Gastroesophageal sphincter (tissue), 4 donors: Measurements from ENCODE around the gene TP63. TPM values are rescaled to one million over a fixed set of nuclear protein-coding genes. Genes with fewer than 3 reads are reported as not detected.

ENCODE experiments used
- ATAC-seq: fragments of 150-250 bp; one replicate; pipeline ENCODE4 v1.9.1; 2016; ENCODE audit warnings: mild to moderate bottlenecking, moderate library complexity
- H3K27ac ChIP-seq, 4 donors: fragments of 200-600 bp; sonication (generic) in 3 of 4; 1 replicate in 3 of 4; 2 replicates in 1 of 4; pipeline ENCODE4 v1.5.1; 2016 to 2019
- H3K27me3 ChIP-seq: fragments of 200-600 bp; sonication (generic); one replicate; pipeline ENCODE4 v1.5.1; 2019
- H3K36me3 ChIP-seq, 2 donors: fragments of 200-600 bp; sonication (generic); one replicate each; pipeline ENCODE4 v1.5.1; 2019; ENCODE audit warnings: control low read depth in 1 of 2
- H3K4me1 ChIP-seq, 3 donors: fragments of 200-600 bp; sonication (generic); 1 replicate in 2 of 3; 2 replicates in 1 of 3; pipeline ENCODE4 v1.5.1; 2016 to 2019; ENCODE audit warnings: control low read depth in 2 of 3
- H3K4me3 ChIP-seq, 2 donors: fragments of 200-600 bp; sonication (generic); one replicate each; pipeline ENCODE4 v1.5.1; 2019; ENCODE audit warnings: mild to moderate bottlenecking in 1 of 2, moderate library complexity in 1 of 2
- H3K9me3 ChIP-seq, 3 donors: fragments of 200-600 bp; sonication (generic); one replicate each; pipeline ENCODE4 v1.5.1; 2017 to 2019; ENCODE audit warnings: control low read depth in 2 of 3
- EP300 ChIP-seq: sonication (generic); formaldehyde crosslinking; IDR thresholded peaks from one replicate; pipeline ENCODE4 v1.6.1; 2017; ENCODE audit warnings: antibody characterized with exemption, mild to moderate bottlenecking
- POLR2A ChIP-seq, 2 donors: fragments of 450-650 bp; IDR thresholded peaks; one replicate each; pipeline ENCODE4 v1.6.1; 2017; ENCODE audit warnings: antibody characterized with exemption in 2 of 2, mild to moderate bottlenecking in 2 of 2, moderate library complexity in 1 of 2
- POLR2AphosphoS5 ChIP-seq: sonication (generic); formaldehyde crosslinking; IDR thresholded peaks from one replicate; pipeline ENCODE4 v1.6.1; 2017; ENCODE audit warnings: antibody characterized with exemption
- WGBS, 2 donors: methylation state at CpG; one replicate each; pipeline ENCODE4 v1.1.5; 2018; ENCODE audit warnings: low coverage in 1 of 2; 5-methylcytosine and 5-hydroxymethylcytosine counted together
- total RNA-seq, 4 donors: library from RNA; depleted of rRNA; stranded (reverse); fragments of >200 nt; gene quantifications; one replicate each; pipeline ENCODE4 v1.1.0, GENCODE V29; 2016
- TF ChIP-seq, protein P1 (sequence below), 4 experiments: fragments of 200-600 bp in 2 of 4; fragments of 450-650 bp in 2 of 4; sonication (generic) in 1 of 4; IDR thresholded peaks; one replicate each; pipeline ENCODE4 v1.5.1; 2017 to 2019; ENCODE audit warnings: antibody characterized with exemption in 4 of 4, mild to moderate bottlenecking in 2 of 4, moderate library complexity in 2 of 4

The TP63 gene
- total RNA-seq, 4 donors from 2014 or later = 0.13 to 7.4 (median 3.4) TPM; not detected in 1

DNA sequence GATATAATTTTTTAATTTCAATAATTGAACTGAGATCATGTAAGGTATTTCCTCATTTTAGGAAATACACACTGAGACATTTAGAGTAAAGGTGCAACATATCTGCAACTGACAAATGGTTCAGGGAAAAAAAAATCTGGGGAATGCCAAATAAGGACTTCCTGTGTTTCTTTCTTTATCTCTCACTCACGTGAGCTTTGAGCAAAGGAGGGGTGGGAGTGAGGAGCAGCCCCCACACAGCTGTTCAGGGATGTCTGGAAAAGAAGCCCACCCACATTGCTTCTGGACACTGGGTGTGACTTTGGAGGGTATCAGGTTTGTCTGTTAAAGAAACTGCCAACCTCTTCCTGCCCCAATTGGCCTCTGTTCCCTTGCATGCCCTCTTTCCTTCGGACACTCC, 5.6 kb upstream of the TP63 start:
- TF ChIP-seq POLR2A (IDR thresholded peaks at IDR 0.05) = no peak
- TF ChIP-seq, protein P1, sequence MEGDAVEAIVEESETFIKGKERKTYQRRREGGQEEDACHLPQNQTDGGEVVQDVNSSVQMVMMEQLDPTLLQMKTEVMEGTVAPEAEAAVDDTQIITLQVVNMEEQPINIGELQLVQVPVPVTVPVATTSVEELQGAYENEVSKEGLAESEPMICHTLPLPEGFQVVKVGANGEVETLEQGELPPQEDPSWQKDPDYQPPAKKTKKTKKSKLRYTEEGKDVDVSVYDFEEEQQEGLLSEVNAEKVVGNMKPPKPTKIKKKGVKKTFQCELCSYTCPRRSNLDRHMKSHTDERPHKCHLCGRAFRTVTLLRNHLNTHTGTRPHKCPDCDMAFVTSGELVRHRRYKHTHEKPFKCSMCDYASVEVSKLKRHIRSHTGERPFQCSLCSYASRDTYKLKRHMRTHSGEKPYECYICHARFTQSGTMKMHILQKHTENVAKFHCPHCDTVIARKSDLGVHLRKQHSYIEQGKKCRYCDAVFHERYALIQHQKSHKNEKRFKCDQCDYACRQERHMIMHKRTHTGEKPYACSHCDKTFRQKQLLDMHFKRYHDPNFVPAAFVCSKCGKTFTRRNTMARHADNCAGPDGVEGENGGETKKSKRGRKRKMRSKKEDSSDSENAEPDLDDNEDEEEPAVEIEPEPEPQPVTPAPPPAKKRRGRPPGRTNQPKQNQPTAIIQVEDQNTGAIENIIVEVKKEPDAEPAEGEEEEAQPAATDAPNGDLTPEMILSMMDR (IDR thresholded peaks at IDR 0.05) = no peak
- TF ChIP-seq EP300 = no peak
- no peak for TF ChIP-seq POLR2AphosphoS5
- Histone ChIP-seq H3K27ac (no peak overlapping the region), H3K36me3 (no peaks in the 10 kb centered on the region), H3K4me1 (peaks cover 0 to 6% (median 0%) of the 10 kb centered on the region in 3 donors), H3K9me3 (no peaks in the 10 kb centered on the region), H3K27me3 (no peaks in the 10 kb centered on the region), H3K4me3 (no peak overlapping the region)
- 5 to 83% methylated on average over 1 to 2 of the region's 2 CpGs for WGBS, 2 donors
- ATAC-seq = no peak

- TF ChIP-seq POLR2A (IDR thresholded peaks at IDR 0.05) (no peak), EP300 (no peak), POLR2AphosphoS5 (no peak)
- TF ChIP-seq, protein P1 (IDR thresholded peaks at IDR 0.05) = no peak
- ATAC-seq = no peak
- no peaks in the 10 kb centered on the region for H3K27me3 ChIP-seq
- H3K9me3 ChIP-seq = no peaks in the 10 kb centered on the region
- H3K36me3 ChIP-seq = no peaks in the 10 kb centered on the region
- peaks cover 0 to 6% (median 0%) of the 10 kb centered on the region in 3 donors for H3K4me1 ChIP-seq
- H3K4me3 ChIP-seq = no peak overlapping the region
- no peak overlapping the region for H3K27ac ChIP-seq
- WGBS, 2 donors = 43% methylated on average over 1 of the region's 1 CpG; no CpG with 5 or more reads in 1 of the 2 donors
Observed at GRCh38 chr3:189626286-189626685, 4.9 kb upstream of the TP63 start.

- Histone ChIP-seq H3K4me3 (no peak overlapping the region), H3K27me3 (no peaks in the 10 kb centered on the region), H3K4me1 (peaks cover 0 to 6% (median 0%) of the 10 kb centered on the region in 3 donors), H3K27ac (no peak overlapping the region), H3K9me3 (no peaks in the 10 kb centered on the region), H3K36me3 (no peaks in the 10 kb centered on the region)
- ATAC-seq = peak; percentile 51
- WGBS, 2 donors = 39 to 50% methylated on average over 3 of the region's 3 CpGs
- TF ChIP-seq, protein P1 (IDR thresholded peaks at IDR 0.05) = no peak
- TF ChIP-seq POLR2AphosphoS5 = no peak
- TF ChIP-seq POLR2A (IDR thresholded peaks at IDR 0.05) = no peak
- no peak for TF ChIP-seq EP300
Observed at GRCh38 chr3:189629803-189630455, 1.3 kb upstream of the TP63 start.

DNA sequence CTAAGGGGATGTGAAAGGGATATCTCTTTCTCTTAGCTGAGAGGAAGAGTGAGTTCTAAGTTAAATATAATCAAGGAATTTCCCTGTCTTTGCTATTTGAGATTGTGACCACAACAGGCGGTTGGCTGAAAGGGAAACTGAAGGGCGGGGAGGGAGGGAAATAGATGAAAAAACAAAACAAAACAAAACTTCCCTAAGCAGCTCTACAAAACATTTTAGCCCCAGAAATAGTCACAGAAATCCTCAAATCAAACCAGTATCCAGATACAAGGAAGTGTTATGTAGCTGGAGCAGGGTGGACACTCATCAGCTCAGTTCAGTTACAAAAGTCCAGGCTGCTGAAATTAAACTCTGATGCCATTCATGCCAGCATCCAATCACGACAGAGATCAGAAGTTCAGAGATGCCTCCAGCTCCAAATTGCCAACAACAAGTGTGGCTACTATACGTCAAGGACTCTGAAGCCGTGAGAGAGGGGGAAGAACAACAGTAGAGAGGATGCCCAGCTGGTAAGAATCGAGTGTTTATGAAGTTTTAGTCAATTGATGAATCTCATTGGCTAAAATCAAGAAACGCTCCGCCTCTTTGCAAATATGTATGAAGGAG, 319 bp upstream of the TP63 start:
- 72 to 74% methylated on average over 6 to 8 of the region's 8 CpGs for WGBS, 2 donors
- Histone ChIP-seq H3K27ac (no peak overlapping the region), H3K9me3 (no peaks in the 10 kb centered on the region), H3K4me1 (peaks cover 0 to 6% (median 0%) of the 10 kb centered on the region in 3 donors), H3K27me3 (no peaks in the 10 kb centered on the region), H3K36me3 (no peaks in the 10 kb centered on the region), H3K4me3 (peak overlapping the region; percentile 12 to 13)
- ATAC-seq = peak; percentile 19
- TF ChIP-seq POLR2A (IDR thresholded peaks at IDR 0.05) = no peak
- TF ChIP-seq POLR2AphosphoS5 = no peak
- TF ChIP-seq, protein P1 (IDR thresholded peaks at IDR 0.05) = no peak
- no peak for TF ChIP-seq EP300

GRCh38 chr3:189631409-189631808, 220 bp downstream of the TP63 start:
- H3K4me3 ChIP-seq = peak overlapping the region in 1 of 2 donors; percentile 12
- no peaks in the 10 kb centered on the region for H3K9me3 ChIP-seq
- H3K27me3 ChIP-seq = no peaks in the 10 kb centered on the region
- no peak for ATAC-seq
- TF ChIP-seq POLR2AphosphoS5 = no peak
- TF ChIP-seq EP300 = no peak
- TF ChIP-seq POLR2A (IDR thresholded peaks at IDR 0.05) = no peak
- TF ChIP-seq, protein P1 (IDR thresholded peaks at IDR 0.05) = no peak
- H3K4me1 ChIP-seq = peaks cover 0 to 6% (median 0%) of the 10 kb centered on the region in 3 donors
- WGBS, 2 donors = 67 to 81% methylated on average over 6 of the region's 6 CpGs
- H3K36me3 ChIP-seq = no peaks in the 10 kb centered on the region
- H3K27ac ChIP-seq = no peak overlapping the region
